ENCODE measurements around the gene DGKB.

The DGKB gene

DNA sequence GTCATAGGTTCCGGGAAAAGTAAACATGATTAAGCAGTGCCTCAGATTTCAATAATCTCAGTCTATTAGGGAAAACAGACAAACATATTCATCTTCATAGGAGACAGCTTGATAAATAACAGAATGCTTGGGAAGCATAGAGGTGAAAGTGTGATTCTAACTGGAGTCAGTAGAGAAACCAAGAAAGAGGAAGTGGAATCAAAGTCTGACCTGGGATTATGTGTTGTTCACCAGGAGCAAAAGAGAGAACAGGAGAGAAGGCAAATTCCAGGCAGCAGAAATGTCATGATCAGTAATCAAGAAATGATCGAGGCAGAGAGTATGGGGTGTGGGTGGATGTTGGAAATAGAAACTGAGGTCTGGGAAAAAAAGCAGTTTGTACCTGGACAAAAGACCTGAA lies 43.7 kb downstream of the DGKB start:
- DNase-seq, result no peak

DNA sequence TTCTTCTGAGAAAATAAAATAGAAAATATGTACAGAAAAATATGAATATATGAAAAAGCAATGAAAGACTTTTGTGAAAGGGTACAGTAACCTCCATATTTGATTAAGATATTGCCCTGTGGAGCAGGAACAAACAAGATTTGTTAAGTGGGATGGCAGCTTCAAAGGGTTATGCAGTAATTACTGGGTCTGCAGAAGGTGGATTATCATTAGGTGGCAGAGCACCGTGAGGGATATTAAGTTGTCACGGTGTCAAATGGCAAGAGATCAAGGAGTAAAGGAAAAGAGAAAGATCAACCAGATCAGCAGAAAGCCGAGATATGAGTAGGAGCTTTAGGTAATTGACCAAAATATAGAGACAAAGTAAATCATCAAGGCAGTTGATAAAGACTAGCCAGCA lies 44.1 kb downstream of the DGKB start:
- DNase-seq, result no peak

DNA sequence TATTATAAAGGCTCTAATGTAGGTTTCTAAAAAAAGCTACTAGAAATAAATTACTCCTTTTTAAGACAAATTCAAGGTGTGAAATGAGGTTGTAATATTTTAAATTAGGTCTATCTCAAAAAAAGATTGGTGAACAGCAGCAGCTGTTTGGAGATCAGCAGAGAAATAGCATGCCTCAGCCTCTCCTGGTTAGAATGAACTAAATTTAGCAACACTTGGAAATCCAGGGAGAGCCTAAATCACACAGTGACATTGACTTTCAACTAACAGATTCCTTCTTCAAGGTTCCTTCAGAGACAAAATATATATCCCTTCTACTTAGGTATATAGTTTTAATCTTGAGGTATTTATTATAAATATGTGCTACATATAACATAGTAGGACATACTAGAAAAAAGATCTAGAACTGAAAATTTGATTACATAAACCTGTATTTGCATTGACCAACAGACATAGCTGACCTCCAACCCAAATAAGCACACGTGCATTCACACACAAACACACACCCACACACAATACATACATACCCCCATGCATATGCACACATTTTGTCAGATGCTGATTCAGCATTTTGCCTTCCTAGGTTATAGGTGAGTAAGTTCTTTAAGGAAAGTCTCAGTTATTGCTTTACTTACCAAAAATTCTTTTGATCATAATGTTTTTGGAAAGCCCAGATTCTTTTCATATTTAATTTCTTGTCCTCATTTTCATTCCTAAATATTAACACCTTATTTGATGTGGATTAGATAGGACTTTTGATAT lies 47.3 kb downstream of the DGKB start:
- DNase-seq, result no peak

DNA sequence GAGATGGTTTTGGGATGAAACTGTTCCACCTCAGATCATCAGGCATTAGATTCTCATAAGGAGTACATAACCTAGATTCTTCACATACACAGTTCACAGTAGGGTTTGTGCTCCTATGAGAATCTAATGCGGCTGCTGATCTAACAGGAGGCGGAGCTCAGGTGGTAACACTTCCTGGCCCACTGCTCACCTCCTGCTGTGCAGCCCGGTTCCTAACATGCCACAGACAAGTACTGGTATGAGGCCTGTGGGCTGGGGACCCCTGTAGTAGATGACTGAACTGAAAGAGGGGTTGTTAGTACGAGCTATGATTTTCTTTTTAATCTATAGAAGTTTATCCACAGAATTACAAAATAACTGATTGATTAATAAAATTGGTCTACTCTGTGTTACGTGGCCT lies 48.1 kb downstream of the DGKB start:
- no peak for DNase-seq

DNA sequence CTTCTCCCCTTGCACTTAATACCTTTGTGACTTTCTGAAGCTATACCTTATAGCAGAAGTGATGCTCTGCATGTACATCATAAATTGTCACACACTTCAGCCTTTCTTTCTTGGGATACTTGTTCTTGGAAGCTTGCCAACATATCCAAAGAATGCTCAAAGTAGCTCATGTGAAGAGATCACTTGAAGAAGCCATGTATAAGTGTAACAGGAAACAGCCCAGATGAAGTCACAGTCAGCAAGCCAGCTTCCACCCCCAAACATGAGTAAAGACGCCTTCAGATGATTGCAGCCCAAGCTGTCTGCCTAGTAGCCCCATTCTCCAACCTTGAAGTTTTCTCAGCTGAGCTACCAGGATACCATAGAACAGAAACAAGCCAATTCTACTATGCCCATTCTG lies 50.9 kb downstream of the DGKB start:
- DNase-seq, result peak; percentile 42

DNA sequence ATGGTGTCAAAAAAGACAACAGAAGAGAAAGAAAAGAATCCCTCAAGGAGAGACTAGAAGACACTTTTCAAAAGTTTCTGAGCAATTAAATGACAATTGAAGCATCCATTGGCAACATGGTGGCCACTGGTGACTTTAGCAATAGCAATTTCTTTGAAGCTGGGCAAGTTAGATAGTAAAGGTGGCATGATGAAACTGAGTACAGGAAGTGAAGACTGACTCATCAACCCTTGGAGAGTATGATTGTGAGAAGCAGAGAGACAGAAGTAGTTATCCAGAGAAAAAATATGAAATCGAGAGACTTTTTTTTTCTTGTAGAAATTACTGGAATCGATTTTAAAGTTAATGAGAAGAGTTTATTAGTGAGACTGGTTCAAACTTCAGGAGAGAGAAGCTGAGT lies 52.5 kb downstream of the DGKB start:
- DNase-seq, result peak; percentile 55

DNA sequence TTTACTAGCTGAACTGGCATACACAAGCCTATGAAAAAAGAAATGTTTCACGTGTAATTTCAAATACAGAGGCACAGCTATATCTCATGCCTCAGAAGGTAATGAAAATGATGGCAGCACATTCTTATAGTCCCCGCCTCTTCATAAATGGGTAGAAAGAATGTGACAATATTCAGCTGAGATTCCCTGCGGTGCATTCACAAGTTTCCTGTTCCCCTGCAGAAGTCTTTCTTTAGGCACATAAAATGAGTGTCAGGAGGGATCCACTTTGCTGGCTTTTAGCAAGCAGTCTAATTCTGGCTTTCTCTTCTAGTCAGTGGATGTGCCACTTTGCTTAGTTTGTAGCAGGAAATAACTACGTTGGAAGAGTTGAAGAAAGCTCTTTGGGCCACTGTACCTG lies 56.1 kb downstream of the DGKB start:
- no peak for DNase-seq

DNA sequence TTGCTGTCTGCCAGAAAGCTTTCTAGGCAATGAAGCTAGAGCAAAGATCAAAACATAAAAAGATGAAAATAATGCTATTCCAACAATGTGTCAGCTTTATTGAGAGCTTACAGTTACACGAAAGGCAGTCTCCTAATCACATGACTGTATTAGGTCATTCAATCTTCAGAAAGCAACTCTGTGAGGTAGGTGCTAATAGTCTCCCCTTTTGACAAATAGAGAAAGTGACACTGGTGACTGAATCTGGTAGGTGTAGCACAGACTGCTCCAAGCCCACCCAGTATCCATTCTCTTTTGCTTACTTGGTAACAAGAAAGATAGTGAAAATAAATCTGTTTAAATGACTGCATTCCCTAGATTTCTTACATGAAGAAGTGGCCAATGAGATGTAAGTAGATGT lies 58.8 kb downstream of the DGKB start:
- DNase-seq, result no peak

DNA sequence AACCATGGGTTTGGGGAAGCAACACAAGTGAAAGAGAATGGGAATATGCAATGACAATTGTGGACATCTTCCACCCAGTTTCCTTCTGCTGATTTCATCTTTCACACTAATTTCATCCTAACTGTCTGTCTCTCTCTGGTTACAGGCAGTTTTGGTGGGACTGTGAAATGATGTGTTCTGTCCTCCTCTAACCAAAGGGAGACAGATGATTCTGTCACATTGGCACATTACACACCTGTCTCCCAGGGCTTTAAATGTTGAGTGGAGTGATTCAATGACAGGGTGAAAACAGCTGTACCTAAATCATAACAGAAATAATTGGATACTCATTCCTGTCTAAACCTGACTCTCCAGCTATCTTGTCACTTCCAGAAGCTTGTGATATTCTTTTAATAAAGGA lies 60.0 kb downstream of the DGKB start:
- no peak for DNase-seq

DNA sequence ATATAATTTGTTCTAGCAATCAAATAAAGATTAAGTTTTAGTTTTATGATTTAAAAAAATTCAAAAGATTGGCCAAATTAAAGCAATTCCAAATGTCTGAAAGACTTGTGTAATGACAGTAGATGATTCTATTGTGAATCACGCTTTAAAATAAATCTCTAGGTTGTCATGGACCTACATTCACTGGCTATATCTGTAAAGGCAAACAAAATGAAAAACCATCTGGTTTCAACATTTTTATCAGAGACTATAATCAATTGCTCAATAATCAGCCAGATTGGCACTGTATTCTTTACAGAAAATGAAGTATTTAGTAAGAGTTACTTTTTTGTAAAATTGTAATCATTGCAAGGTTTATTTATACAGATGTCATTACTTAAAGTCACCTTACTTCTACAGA lies 60.7 kb downstream of the DGKB start:
- DNase-seq, result peak; percentile 66

DNA sequence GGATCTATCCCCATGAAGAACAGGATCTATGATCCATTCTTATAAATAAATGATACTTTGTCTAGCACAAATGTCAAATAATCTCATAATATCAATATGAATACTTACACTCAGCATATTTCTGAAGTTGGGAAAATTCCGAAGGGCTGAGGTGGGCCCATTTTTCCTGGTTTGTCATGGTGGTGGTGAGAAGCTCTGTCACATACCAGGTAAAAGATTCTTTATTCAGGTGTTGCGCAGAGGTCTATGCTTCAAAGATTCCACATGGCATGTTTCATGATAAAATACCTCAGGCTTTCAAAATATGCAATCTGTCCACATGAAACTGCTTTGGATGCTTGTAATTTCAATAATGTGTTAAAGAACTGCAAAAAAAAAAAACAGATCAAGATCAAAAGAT lies 61.5 kb downstream of the DGKB start:
- no peak for DNase-seq

DNA sequence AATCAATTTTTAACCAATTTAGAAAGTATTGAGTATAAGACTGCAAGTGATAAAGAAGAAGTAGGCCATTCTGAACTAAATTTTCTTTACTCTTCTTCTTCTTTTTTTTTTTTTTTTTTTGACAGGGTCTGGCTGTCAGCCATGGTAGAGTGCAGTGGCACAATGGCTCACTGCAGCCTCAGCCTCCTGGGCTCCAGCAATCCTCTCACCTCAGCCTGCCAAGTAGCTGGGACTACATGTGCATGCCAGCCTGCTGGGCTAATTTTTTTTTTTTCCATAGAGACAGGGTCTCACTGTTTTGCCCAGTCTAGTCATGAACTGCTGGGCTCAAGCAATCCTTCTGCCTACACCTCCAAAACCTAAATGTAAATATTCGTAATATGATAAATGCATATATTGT lies 63.2 kb downstream of the DGKB start:
- DNase-seq, result no peak

DNA sequence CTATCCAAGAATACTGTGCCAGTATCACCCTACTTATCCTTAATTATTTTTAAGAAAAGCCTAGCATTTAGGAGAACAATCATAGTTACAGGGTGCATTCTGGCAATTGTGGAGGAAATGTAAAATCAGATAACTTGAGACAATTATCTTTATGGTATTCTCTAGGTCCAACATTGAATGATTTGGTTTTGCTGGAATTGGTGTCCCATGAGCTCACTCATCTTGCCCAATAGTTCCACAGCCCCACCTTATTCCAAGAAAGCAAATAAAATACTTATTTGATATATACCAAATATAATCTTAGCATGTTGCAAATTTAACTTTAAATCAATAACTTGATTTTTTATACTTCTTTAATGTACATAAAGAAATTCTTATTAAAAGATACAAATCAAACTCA lies 65.3 kb downstream of the DGKB start:
- DNase-seq, result no peak

DNA sequence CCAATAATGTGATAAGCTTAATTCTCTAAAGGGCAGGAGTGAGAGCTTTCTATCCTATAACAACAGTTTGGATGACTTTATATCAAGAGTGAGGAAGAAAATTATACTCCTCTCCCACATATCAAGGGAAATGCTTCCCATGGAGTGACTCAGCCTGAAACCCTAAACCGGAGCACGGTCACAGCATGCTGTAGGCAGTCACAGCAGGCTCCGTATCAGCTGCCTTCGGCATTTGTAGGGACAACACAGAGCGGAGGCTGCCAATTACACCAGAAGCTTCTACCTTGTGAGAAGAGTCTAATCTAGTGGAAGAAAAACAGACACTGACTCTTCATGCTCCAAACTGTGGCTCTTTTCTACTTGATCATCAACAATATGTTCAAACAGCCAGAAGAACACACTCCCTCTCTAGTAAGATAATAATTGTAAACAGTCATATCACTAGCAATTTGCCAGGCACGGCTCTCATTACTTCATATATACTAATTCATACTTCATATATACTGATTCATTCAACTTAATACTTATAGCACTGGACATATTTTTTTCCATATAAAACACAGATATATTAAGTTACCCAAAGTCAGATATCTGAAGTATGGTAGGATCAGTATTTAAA lies 65.9 kb downstream of the DGKB start:
- peak; percentile 67 for DNase-seq

DNA sequence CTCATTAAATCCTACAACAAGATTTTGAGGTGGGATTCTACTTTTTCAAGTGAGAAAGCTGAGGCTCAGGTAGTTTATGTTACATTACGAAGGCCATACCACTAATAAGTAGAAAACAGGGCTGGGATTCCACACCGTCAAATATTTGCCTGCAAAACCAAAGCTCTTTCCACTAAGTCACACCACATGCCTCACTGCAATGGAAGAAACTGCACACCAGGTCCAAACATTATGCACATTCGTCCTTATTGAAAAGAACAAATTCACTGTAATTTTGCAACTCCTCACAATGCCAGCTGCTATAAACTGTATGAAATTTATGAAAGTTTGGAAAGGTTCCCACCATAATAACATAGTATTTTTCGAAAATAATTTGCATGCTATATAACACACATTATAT lies 66.5 kb downstream of the DGKB start:
- DNase-seq, result no peak

DNA sequence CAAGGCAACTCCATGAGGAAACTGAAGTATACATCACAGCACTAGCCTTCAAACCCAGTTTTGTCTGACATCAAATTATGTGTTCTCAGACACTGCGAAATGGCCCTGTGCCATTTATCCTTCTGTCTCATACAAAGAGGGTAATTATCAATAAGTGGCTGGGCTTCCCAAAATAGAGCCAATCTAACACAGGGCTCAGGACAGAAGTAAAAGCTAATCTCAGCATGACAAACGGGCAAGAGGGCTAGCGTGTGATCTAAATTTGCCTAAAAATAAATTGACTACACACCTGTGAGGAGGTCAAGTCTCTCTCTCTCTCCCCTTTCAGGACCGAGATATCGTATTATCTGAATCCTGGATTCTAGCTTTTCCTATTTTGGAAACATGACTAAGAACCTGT lies 67.2 kb downstream of the DGKB start:
- no peak for DNase-seq

DNA sequence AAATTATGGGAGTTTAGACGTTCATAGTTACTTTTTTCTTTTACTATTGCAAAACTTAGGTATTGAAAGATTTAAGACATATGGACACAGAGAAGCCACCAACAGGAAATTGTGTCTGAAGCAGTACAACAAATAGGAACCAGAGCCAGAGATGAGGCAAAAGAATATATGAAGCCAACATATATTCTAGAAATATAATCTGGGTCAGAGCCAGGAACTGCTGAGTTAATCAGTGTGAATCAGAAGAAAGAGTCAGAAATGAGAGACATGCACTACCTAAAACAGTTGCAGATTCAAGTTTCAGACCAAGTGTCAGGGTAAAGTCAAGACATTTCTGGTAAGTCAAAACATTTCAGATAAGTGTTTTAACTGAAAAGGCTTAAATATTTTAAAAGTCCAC lies 67.7 kb downstream of the DGKB start:
- DNase-seq, result peak; percentile 44

DNA sequence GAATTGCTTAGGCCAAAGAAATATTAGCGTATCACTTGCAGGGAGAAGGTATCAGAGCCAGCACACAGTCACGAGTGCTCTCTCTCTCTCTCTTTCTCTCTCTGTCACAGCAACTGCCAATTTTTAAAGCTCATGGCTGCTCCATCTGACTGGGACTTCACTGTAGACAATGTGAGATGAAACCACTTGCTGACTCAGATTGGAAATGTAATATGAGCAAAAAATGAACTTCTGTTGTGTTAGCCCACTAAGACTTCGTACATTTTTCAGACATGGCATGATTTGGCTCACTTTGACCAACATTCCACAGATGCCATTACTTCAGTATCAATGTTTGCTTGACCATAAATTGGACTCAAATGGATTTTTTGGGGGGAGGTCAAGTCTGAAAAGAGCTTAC lies 68.1 kb downstream of the DGKB start:
- DNase-seq, result peak; percentile 73

DNA sequence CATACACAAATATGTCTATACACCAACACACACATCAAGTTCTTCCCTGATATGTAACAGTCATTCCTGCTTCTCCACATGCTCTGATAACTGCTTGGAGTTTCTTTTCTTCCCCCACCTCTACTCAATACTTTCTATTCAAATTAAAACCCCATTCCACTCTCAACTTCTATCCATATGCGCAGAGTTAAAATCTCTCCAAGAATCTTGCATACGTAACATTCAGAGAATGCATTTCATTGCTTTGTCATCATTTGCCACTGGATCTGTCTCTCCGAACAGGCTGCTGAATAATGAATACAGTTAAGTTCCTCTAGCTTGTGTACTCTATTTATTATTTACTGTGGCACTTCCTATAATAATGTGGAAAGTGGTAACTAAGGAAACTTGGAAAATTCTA lies 68.8 kb downstream of the DGKB start:
- no peak for DNase-seq

DNA sequence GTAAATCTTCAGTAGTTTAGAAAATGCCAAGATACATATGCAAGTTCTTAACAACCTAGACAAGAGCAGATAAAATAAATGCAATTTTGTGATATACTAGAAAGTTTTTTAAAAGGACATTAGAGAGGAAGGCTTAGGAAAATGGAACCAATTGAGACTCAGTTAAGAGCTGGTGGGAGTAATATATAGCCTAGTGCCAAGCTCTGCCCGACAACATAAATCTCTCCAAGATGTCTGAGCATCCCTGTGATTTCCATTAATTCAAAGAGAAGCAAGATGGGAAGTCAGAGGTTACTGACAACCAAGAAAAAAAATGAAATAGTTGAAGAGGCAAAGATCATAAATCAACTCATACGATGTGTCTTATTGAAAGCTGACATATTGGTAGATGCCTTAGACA lies 74.5 kb downstream of the DGKB start:
- no peak for DNase-seq

DNA sequence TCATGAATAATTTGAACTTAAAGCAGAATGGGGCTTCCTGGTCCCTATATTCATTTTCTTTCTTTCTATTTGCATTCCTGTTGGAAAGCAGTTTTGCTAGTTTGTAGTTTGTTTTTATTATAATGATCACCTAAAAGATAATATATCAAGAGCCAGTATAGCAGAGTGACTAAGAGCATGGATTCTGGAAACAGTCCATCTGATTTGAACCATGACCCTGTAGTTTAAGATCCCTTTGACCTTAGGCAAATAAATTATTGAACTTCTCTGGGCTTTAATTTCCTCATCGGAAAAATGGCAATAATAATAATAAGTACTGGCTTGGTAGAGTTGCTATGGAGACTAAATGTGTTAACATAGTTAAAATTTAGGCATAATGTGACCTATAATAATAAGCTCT lies 76.1 kb downstream of the DGKB start:
- DNase-seq, result no peak

DNA sequence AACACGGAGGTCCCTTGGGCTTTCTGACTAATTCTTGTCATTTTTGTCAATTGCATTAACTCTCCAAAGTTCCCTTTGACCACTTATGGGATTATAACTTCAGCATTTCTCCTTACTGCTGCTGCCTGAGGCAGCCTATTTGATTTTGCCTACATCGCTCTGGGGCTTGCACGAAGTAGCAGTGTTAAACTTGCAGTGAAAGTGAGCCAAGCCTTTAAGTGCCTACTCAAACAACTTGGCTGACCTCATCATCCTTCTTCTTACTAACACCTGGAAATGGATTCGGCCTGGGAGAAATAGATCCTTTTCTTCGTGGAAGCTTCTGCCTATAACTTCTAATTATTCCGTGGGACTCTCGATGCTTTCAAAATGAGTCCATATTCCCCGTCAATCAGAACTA lies 76.6 kb downstream of the DGKB start:
- DNase-seq, result no peak

DNA sequence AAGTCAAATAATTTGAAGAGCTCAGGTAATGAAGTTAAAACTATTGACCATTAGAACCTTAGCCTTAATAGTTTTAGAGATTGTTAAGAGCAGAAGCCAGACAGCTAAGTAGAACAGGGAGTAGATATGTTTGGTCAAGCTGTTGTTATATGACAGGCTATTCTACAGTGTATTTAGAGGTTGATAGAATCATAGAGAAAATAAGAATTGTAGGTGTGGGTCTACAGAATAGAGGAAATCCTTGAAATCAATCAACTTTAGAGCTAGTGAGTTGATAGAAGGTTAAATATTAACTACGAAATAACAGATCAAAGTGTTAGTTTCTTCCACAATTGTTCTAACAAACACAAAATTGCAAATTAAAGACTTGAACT lies 80.1 kb downstream of the DGKB start:
- DNase-seq, result no peak

DNA sequence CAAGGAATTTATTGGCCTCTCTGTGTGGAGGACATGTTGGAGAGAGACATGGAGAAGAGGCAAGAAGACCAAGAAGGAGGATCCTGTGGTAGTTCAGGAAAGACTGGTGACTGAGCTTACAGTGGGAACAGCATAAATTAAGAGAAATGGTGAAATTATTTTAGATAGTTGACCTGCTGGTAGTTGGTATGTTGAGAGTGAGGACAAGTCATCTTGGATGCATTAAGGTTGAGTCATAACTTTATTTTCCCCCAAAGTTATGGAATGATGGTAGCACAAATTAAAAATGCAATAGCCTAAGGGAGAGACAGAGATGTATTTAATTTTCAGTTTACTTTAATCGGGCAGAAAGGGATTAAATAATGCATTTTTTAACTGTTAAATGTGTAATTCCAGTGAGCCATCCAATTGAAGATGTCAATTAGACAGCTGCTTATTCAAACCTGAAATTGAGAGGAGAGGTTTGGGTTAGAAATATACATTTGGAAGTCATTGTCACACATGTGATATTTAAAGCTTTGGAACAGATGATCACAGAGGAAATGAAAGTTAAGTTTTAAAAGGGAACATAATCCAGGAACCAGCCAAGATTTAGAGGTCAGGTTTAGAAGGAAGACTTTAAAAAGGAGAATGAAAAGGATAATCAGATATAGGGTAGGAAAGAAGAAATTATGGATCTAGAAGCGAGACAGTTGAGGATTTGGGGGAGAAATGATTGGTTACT lies 80.6 kb downstream of the DGKB start:
- DNase-seq, result peak; percentile 69

DNA sequence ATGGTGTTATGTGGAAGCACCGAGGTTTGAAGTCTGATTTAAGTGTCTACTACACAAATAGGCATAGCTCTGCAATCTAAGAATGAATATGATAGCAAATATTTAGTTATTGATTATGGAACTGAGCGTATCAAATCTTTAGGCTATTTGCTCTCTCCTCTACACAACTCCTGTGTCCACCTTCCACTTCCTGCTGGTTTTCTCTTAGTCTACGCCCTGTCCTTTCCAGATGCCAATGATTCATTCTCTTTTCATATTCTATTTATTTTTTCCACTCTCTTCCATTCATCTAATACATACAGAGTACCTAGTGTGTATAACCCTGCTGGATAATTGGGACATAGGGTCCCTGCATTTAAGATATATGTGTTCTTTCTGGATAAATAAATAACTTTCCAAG lies 83.7 kb downstream of the DGKB start:
- DNase-seq, result peak; percentile 20

All from HCEC 1CT (cell line).